ENCODE data around the gene GATAD2A. TPM values are rescaled to one million over a fixed set of nuclear protein-coding genes. Genes with fewer than 3 reads are reported as not detected.
A peak's percentile ranks its signal among the peaks of the same experiment; 100 is the strongest.

The GATAD2A gene
- total and polyA plus RNA-seq, 2 of the 13 experiments (the other 11 are each of a cell fraction or from before 2014, with no cell fraction given) = 16.8 to 28.6 TPM

GRCh38 chr19:19404879-19405860 is at the start of gene GATAD2A (continued):
- TF ChIP-seq RFXAP (CRISPR knock-in tag; IDR thresholded peaks at IDR 0.05; ENCODE audit: borderline replicate concordance) (peak; percentile 91), KDM4B (CRISPR knock-in tag; IDR thresholded peaks at IDR 0.05) (no peak), WIZ (CRISPR knock-in tag; IDR thresholded peaks at IDR 0.05) (no peak), ZNF772 (CRISPR knock-in tag; IDR thresholded peaks at IDR 0.05) (peak; percentile 87), RBM22 (optimal IDR thresholded peaks at IDR 0.05; ENCODE audit: low read length) (no peak), ISL2 (CRISPR knock-in tag; IDR thresholded peaks at IDR 0.05) (peak; percentile 78), ESRRA (CRISPR knock-in tag; IDR thresholded peaks at IDR 0.05; ENCODE audit: low read depth) (peak; percentile 57; the same call in 1 of the 2 replicates), BATF2 (CRISPR knock-in tag; IDR thresholded peaks at IDR 0.05) (peak; percentile 91), TBP (CRISPR knock-in tag; IDR thresholded peaks at IDR 0.05) (no peak), ZNF790 (CRISPR knock-in tag; IDR thresholded peaks at IDR 0.05; ENCODE audit: borderline replicate concordance) (peak; percentile 88; the same call in 1 of the 2 replicates), IRF9 (CRISPR knock-in tag; IDR thresholded peaks at IDR 0.05; ENCODE audit: borderline replicate concordance) (peak; percentile 72; the same call in 1 of the 2 replicates), ZNF142 (CRISPR knock-in tag; IDR thresholded peaks at IDR 0.05) (peak; percentile 97), MEIS2 (CRISPR knock-in tag; IDR thresholded peaks at IDR 0.05) (peak; percentile 95), ZNF256 (CRISPR knock-in tag; conservative IDR thresholded peaks at IDR 0.05) (peak; percentile 96), HNF4A (CRISPR knock-in tag; IDR thresholded peaks at IDR 0.05) (peak; percentile 15; the same call in 1 of the 2 replicates)
- TF ChIP-seq, protein P1, sequence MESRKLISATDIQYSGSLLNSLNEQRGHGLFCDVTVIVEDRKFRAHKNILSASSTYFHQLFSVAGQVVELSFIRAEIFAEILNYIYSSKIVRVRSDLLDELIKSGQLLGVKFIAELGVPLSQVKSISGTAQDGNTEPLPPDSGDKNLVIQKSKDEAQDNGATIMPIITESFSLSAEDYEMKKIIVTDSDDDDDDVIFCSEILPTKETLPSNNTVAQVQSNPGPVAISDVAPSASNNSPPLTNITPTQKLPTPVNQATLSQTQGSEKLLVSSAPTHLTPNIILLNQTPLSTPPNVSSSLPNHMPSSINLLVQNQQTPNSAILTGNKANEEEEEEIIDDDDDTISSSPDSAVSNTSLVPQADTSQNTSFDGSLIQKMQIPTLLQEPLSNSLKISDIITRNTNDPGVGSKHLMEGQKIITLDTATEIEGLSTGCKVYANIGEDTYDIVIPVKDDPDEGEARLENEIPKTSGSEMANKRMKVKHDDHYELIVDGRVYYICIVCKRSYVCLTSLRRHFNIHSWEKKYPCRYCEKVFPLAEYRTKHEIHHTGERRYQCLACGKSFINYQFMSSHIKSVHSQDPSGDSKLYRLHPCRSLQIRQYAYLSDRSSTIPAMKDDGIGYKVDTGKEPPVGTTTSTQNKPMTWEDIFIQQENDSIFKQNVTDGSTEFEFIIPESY (CRISPR knock-in tag; IDR thresholded peaks at IDR 0.05) = peak; percentile 77; the same call in 1 of the 2 replicates
- TF ChIP-seq, protein P2, sequence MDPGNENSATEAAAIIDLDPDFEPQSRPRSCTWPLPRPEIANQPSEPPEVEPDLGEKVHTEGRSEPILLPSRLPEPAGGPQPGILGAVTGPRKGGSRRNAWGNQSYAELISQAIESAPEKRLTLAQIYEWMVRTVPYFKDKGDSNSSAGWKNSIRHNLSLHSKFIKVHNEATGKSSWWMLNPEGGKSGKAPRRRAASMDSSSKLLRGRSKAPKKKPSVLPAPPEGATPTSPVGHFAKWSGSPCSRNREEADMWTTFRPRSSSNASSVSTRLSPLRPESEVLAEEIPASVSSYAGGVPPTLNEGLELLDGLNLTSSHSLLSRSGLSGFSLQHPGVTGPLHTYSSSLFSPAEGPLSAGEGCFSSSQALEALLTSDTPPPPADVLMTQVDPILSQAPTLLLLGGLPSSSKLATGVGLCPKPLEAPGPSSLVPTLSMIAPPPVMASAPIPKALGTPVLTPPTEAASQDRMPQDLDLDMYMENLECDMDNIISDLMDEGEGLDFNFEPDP (CRISPR knock-in tag; conservative IDR thresholded peaks at IDR 0.05) = no peak
